Upper lobe of left lung (tissue), 4 donors: ENCODE measurements around the gene LGMN.

Source experiments
- CTCF ChIP-seq, 6 experiments: fragments of 450-650 bp in 4 of 6; fragments of 200-600 bp in 2 of 6; sonication (generic) in 2 of 6; IDR thresholded peaks; one replicate each; pipeline ENCODE4 v1.5.1; 2016 to 2019; ENCODE audit warnings: antibody characterized with exemption in 6 of 6
- POLR2A ChIP-seq, 4 donors: fragments of 450-650 bp; IDR thresholded peaks; one replicate each; pipeline ENCODE4 v1.5.1; 2016 to 2017; ENCODE audit warnings: antibody characterized with exemption in 4 of 4, mild to moderate bottlenecking in 2 of 4
- POLR2AphosphoS5 ChIP-seq, 2 donors: sonication (generic); formaldehyde crosslinking; IDR thresholded peaks; one replicate each; pipeline ENCODE4 v1.5.1; 2017; ENCODE audit warnings: antibody characterized with exemption in 2 of 2

- no peak for TF ChIP-seq CTCF (IDR thresholded peaks at IDR 0.05)
- TF ChIP-seq POLR2AphosphoS5 (IDR thresholded peaks at IDR 0.05): peak; percentile 81 to 94
- peak in 2 of 4 donors; percentile 21 to 67 for TF ChIP-seq POLR2A (IDR thresholded peaks at IDR 0.05)
Observed at GRCh38 chr14:92659765-92660561, 88.5 kb downstream of the LGMN start.
